Esophagus muscularis mucosa (tissue), 3 donors: ENCODE data around the gene RALY.

Experiments used
- CTCF ChIP-seq, 3 experiments: fragments of 200-600 bp in 2 of 3; fragments of 450-650 bp in 1 of 3; sonication (generic) in 2 of 3; IDR thresholded peaks; one replicate each; pipeline ENCODE4 v1.5.1; 2017 to 2019; ENCODE audit warnings: antibody characterized with exemption in 3 of 3, mild to moderate bottlenecking in 2 of 3, moderate library complexity in 1 of 3
- POLR2A ChIP-seq: fragments of 450-650 bp; IDR thresholded peaks from one replicate; pipeline ENCODE4 v1.6.1; 2017; ENCODE audit warnings: antibody characterized with exemption, moderate library complexity, mild to moderate bottlenecking, low read depth
- POLR2AphosphoS5 ChIP-seq, 2 donors: sonication (generic); formaldehyde crosslinking; IDR thresholded peaks; one replicate each; pipeline ENCODE4 v1.6.1; 2017; ENCODE audit warnings: antibody characterized with exemption in 2 of 2

DNA sequence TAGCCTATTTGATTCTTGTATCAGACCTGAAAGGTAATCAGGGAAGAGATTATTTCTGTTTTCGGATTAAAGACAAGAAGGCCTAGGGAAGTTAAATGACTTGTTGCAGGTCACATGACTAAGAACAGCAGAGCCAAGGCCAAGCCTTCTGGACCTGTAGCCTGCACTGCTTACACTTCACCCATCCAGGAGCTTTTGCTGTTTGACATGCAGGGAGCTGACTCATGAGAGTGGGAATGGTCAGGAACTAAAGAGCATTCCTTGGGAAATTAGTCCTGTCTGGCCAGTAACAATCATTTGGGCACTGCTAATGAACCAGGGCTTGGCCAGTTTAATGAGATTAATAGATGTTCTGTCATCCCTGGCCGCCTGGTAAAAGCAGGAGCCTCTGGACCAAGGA is 71.5 kb downstream of the RALY start:
- no peak for TF ChIP-seq POLR2A
- no peak for TF ChIP-seq CTCF (IDR thresholded peaks at IDR 0.05)
- no peak for TF ChIP-seq POLR2AphosphoS5 (IDR thresholded peaks at IDR 0.05)
